Heart left ventricle (tissue), 16 donors: Measurements from ENCODE around the gene MESP1. TPM values are rescaled to one million over a fixed set of nuclear protein-coding genes. Genes with fewer than 3 reads are reported as not detected.
"Not testable (repeated sequence)": the region's sequence is repeated elsewhere in the genome, so short reads cannot be mapped to it uniquely, and the experiment has no call there.

Source experiments
- ATAC-seq, 4 donors: fragments of 200-7000 bp; cut with Tn5 transposase; one replicate each; pipeline ENCODE4 v1.9.1; 2020 to 2022; ENCODE audit warnings: moderate library complexity in 4 of 4, mild to moderate bottlenecking in 3 of 4, moderate number of reproducible peaks in 1 of 4
- DNase-seq, 5 donors: peaks; one replicate each; pipeline ENCODE4 v3.0.0-alpha.2; 2020
- H3K27ac ChIP-seq, 12 donors: fragments of 200-600 bp; sonication (generic) in 4 of 12; one replicate each; pipeline versions ENCODE4 v1.5.0 to v1.8.0; 2016 to 2022; ENCODE audit warnings: mild to moderate bottlenecking in 2 of 12
- H3K27me3 ChIP-seq, 9 donors: fragments of 200-600 bp; sonication (generic) in 2 of 9; one replicate each; pipeline versions ENCODE4 v1.5.1 to v1.8.0; 2016 to 2022; ENCODE audit warnings: mild to moderate bottlenecking in 3 of 9
- H3K36me3 ChIP-seq, 9 donors: fragments of 200-600 bp; sonication (generic) in 2 of 9; one replicate each; pipeline versions ENCODE4 v1.5.0 to v1.8.0; 2018 to 2022; ENCODE audit warnings: mild to moderate bottlenecking in 2 of 9
- H3K4me1 ChIP-seq, 12 donors: fragments of 200-600 bp; sonication (generic) in 4 of 12; one replicate each; pipeline versions ENCODE4 v1.5.0 to v1.8.0; 2016 to 2022; ENCODE audit warnings: mild to moderate bottlenecking in 3 of 12
- H3K4me3 ChIP-seq, 12 donors: fragments of 200-600 bp; sonication (generic) in 4 of 12; one replicate each; pipeline versions ENCODE4 v1.5.0 to v1.8.0; 2017 to 2022; ENCODE audit warnings: mild to moderate bottlenecking in 9 of 12, moderate library complexity in 4 of 12
- H3K9me3 ChIP-seq, 12 donors: fragments of 200-600 bp; sonication (generic) in 4 of 12; one replicate each; pipeline versions ENCODE4 v1.5.0 to v1.8.0; 2016 to 2022; ENCODE audit warnings: mild to moderate bottlenecking in 1 of 12
- CTCF ChIP-seq, 12 donors: fragments of 200-600 bp; sonication (generic) in 4 of 12; IDR thresholded peaks; one replicate each; pipeline versions ENCODE4 v1.5.0 to v1.8.0; 2018 to 2022; ENCODE audit warnings: antibody characterized with exemption in 12 of 12, mild to moderate bottlenecking in 5 of 12
- POLR2A ChIP-seq, 2 donors: fragments of 450-650 bp; IDR thresholded peaks; one replicate each; pipeline ENCODE4 v1.6.1; 2017; ENCODE audit warnings: antibody characterized with exemption in 2 of 2, mild to moderate bottlenecking in 2 of 2, moderate library complexity in 2 of 2
- WGBS, 4 donors: extraction: QIAGEN DNeasy Blood & Tissue Kit in 2 of 4; methylation state at CpG; one replicate each; pipeline versions ENCODE4 v1.1.5 to v1.1.7; 2013 to 2018; 5-methylcytosine and 5-hydroxymethylcytosine counted together
- intact Hi-C, 10 donors: fragments of 100-400 bp; cut with DNase I; formaldehyde crosslinking; loops; one replicate each; pipeline versions ENCODE4 v1.11.1 to v1.14.2; 2022
- polyA plus RNA-seq, 2 donors: library from polyadenylated mRNA; stranded (reverse); fragments of 200-250 nt; gene quantifications; one replicate each; pipeline ENCODE4 v1.2.3, GENCODE V29; 2013
- total RNA-seq, 9 donors: library from RNA; depleted of rRNA in 2 of 9; stranded (reverse); fragments of >200 nt in 2 of 9; fragmentation: NEBNext Ultra II Directional in 3 of 9; extraction: Animal tissue kit (Norgen Biotek cat#: 25700) in 3 of 9; gene quantifications; one replicate each; pipeline versions ENCODE4 v1.1.0 to v1.2.4, GENCODE V29; 2016 to 2023
- donor health status: ischemic (EF 13 %, LVEDD 7.1; RV severe dilation, severe dysfunction).
- donor health status: healthy with polysubstance abuse.
- donor health status: DM: no; HTN: yes; CAD: no.
- donor health status: DM: no; HTN: no; CAD: no.
- donor health status: ischemic (EF 25% LVEDD 6.9; RV normal size, moderate dysfunction).
- donor health status: ischemic (EF 25% LVEDD 5.7; RV mildly dilated, moderate dysfunction).
- donor health status: healthy.
- donor health status: DM: yes; HTN: yes; CAD: no.
- donor health status: ischemic (EF 35%, LVEDD 5.7; RV mildly dilated, moderate dysfunction).
- donor health status: nonischemic (EF 11% LVEDD 7.7; RV severe dilation, severe dysfunction).
- donor health status: DM: yes; HTN: yes; CAD: no.
- donor health status: PGD.
- donor health status: ischemic (EF 29% LVEDD 5.4; RV normal size, mild dysfunction).
- donor health status: nonischemic (EF 23%, LVEDD 6.1; RV moderate dilation, normal function).

MESP1 gene
- total and polyA plus RNA-seq, 11 donors, result 0.43 to 6.9 (median 5.1) TPM

DNA sequence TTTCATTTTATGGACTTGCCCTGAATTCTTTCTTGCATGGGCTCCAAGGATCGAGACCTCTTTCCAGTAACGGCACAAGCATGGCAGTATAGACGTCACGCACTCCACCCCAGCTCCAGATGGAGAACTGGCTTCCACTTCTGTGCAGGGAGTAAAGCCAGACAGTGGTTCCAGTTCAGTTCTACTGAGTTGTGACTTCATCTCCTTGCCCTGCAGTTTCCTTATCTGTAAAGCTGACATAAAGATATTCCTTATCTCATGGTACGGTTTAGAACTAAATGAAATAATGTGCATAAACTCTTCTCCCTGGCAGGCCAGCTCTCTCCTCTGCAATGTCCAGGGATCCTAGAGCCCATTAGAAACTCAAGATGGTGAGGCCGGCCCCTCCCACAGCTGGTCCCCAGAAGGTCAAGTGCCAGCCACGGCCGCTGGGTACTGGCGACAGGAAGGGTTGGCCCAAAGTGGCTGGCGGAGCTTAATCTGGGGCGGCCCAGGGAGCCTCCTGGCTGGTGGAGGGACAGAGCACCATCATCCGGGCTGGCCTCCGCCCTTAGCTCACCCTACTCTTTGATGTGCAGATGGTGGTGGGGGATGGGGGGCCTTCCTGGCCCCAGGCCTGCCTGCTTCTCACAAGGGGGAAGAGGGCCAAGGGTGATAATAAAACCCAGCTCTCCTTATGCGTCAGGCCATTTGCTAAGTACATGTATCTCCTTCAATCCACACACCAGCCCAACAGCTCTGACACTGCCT is 32.2 kb upstream of the MESP1 start:
- intact Hi-C loops, result loop anchor here in 1 of 10 donors (5.0 kb wide), 1 partner anchor 39 kb away; no protein-coding TSS in a partner anchor
- peaks cover 0 to 16% (median 0%) of the 10 kb centered on the region in 9 donors for H3K36me3 ChIP-seq
- ATAC-seq (peak in 2 of 4 donors; percentile 29 to 32), DNase-seq (no peak)
- 66 to 71% (median 69%) methylated on average over 12 to 14 of the region's 14 CpGs for WGBS, 4 donors
- H3K27ac ChIP-seq, result no peak overlapping the region
- peaks cover 0 to 26% (median 0%) of the 10 kb centered on the region in 12 donors for H3K4me1 ChIP-seq
- TF ChIP-seq POLR2A (IDR thresholded peaks at IDR 0.05), result no peak
- TF ChIP-seq CTCF (IDR thresholded peaks at IDR 0.05), result no peak
- H3K27me3 ChIP-seq, result no peaks in the 10 kb centered on the region
- H3K9me3 ChIP-seq, result peaks cover 0 to 17% (median 3%) of the 10 kb centered on the region in 12 donors
- no peak overlapping the region for H3K4me3 ChIP-seq

DNA sequence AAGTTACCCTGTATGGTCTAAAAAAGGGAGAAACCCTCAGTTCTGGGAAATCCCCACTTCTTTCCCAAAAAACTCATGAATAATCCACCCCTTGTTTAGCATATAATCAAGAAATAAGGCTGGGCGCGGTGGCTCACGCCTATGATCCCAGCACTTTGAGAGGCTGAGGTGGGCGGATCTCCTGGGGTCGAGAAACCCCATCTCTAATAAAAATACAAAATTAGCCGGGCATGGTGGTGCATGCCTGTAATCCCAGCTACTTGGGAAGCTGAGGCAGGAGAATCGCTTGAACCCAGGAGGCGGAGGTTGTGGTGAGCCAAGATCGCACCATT is 31.5 kb upstream of the MESP1 start:
- H3K27ac ChIP-seq, H3K36me3 ChIP-seq, H3K27me3 ChIP-seq, DNase-seq, H3K9me3 ChIP-seq, ATAC-seq, H3K4me3 ChIP-seq: not testable (repeated sequence)
- peaks cover 0 to 26% (median 0%) of the 10 kb centered on the region in 12 donors for H3K4me1 ChIP-seq
- intact Hi-C loops, result loop anchor here in 1 of 10 donors (5.0 kb wide), 1 partner anchor 40 kb away; no protein-coding TSS in a partner anchor
- 84 to 92% (median 89%) methylated on average over 9 of the region's 9 CpGs for WGBS, 4 donors

DNA sequence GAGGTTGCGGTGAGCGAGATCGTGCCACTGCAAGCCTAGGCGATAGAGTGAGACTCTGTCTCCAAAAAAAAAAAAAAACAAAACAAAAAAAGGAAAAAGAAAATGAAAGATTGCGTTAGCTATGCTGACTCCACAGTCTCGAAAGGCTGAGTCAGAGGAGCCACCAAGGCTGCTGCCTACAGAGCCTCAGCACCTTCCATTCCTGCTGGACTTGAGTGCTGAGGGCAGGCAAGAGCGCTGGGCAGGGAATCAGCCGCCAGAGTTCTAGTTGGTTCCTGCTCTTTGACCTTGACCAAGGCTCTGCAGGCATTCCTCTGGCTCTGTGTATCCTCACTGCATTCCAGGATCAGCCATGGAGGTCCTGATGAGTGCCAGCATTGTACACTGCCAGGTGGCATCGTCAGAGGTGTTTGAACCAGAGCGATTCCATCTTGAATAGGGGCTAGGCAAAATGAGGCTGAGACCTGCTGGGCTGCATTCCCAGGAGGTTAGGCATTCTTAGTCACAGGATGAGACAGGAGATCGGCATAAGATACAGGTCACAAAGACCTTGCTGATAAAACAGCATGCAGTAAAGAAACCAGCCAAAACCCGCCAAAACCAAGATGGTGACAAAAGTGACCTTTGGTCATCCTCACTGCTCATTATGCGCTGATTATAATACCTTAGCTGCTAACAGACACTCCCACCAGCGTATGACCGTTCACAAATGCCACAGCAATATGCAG is 31.0 kb upstream of the MESP1 start:
- peak in 1 of 4 donors; percentile 42 for ATAC-seq

GRCh38 chr15:89781055-89781454 is 30.0 kb upstream of the MESP1 start:
- intact Hi-C loops, result loop anchor here in 1 of 10 donors (5.0 kb wide), 1 partner anchor 41 kb away; no protein-coding TSS in a partner anchor
- 75 to 91% (median 82%) methylated on average over 6 of the region's 6 CpGs for WGBS, 4 donors
- DNase-seq (no peak), ATAC-seq (no peak)
- Histone ChIP-seq H3K27ac (peak overlapping the region in 1 of 12 donors; percentile 24), H3K36me3 (peaks cover 0 to 8% (median 0%) of the 10 kb centered on the region in 9 donors), H3K27me3 (no peaks in the 10 kb centered on the region), H3K4me3 (no peak overlapping the region), H3K9me3 (no peaks in the 10 kb centered on the region), H3K4me1 (peaks cover 0 to 41% (median 6%) of the 10 kb centered on the region in 12 donors)
- no peak for TF ChIP-seq POLR2A (IDR thresholded peaks at IDR 0.05)
- no peak for TF ChIP-seq CTCF (IDR thresholded peaks at IDR 0.05)

More for the DNA sequence above, 31.0 kb upstream of the MESP1 start:
- peaks cover 0 to 10% (median 0%) of the 10 kb centered on the region in 9 donors for H3K36me3 ChIP-seq
- H3K27ac ChIP-seq, result peak overlapping the region in 1 of 12 donors; percentile 24
- no peak overlapping the region for H3K4me3 ChIP-seq
- H3K4me1 ChIP-seq, result peaks cover 0 to 31% (median 0%) of the 10 kb centered on the region in 12 donors
- no peak for TF ChIP-seq POLR2A (IDR thresholded peaks at IDR 0.05)
- TF ChIP-seq CTCF (IDR thresholded peaks at IDR 0.05), result no peak
- no peaks in the 10 kb centered on the region for H3K27me3 ChIP-seq
- DNase-seq, result no peak
- WGBS, 4 donors, result 77 to 81% (median 80%) methylated on average over 15 of the region's 15 CpGs
- H3K9me3 ChIP-seq, result peaks cover 0 to 6% (median 0%) of the 10 kb centered on the region in 12 donors
- intact Hi-C loops, result loop anchor here in 1 of 10 donors (5.0 kb wide), 1 partner anchor 40 kb away; no protein-coding TSS in a partner anchor
